OCI-LY7 (cell line): ENCODE results near the gene CLMN.

Source experiments
- CTCF ChIP-seq: fragments of 200-600 bp; sonication (generic); conservative IDR thresholded peaks from 2 replicates; pipeline ENCODE4 v1.5.1; 2014; ENCODE audit warnings: mild to moderate bottlenecking, antibody characterized with exemption, low read length, moderate library complexity, mixed read lengths
- EZH2phosphoT487 ChIP-seq: fragments of 200-600 bp; sonication (generic); IDR thresholded peaks from 2 replicates; pipeline ENCODE4 v1.6.1; 2018; ENCODE audit warnings: low read depth, borderline replicate concordance, mild to moderate bottlenecking, mixed run types, antibody characterized with exemption, low read length, moderate library complexity, mixed read lengths

DNA sequence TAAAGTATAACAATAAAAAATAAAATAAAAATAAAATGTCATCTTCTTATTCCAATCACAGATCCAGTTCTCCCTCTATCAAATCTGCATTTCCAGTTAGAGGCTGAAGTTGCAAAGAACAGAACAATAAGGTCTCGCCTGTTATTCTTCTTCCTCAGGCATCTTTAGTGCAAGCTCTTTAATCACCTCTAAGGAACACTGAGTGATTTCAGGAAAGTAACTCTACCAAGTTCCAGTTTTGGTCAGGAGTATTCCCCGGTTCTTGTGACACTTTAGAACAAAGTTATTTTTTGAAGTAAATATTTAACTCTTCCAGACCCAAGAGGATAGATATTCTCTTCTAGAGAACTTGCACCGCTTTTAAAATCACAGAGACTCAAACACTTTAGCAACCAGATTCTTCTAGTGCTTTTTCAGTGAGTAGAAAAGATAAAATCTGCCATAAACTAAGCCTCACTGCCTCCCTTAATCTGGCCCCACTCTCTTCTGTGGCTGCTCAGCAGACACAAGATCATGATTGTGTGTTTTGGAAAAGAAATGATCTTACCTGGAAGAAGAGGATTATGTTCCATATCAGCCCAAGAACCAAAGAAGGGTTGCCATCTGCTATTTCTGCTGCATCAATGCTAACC is 104.5 kb downstream of the CLMN start:
- TF ChIP-seq EZH2phosphoT487 (no peak), CTCF (no peak)
